Liver (tissue), 3 donors: ENCODE data around the gene NFKB2.

ENCODE experiments used
- EGR1 ChIP-seq, 2 donors: IDR thresholded peaks; 2 replicates each; pipeline ENCODE4 v1.6.1; 2016 to 2018; ENCODE audit warnings: antibody characterized with exemption in 2 of 2, low read depth in 2 of 2
- HNF4G ChIP-seq: IDR thresholded peaks from 2 replicates; pipeline ENCODE4 v1.6.1; 2016; ENCODE audit warnings: antibody characterized with exemption
- JUND ChIP-seq, 2 donors: IDR thresholded peaks; 2 replicates each; pipeline ENCODE4 v1.6.1; 2016; ENCODE audit warnings: antibody characterized with exemption in 2 of 2
- NR2F2 ChIP-seq: IDR thresholded peaks from 2 replicates; pipeline ENCODE4 v1.6.1; 2016; ENCODE audit warnings: antibody characterized with exemption
- RAD21 ChIP-seq, 2 donors: IDR thresholded peaks; 2 replicates each; pipeline ENCODE4 v1.6.1; 2016; ENCODE audit warnings: antibody characterized with exemption in 2 of 2, mild to moderate bottlenecking in 2 of 2
- REST ChIP-seq: IDR thresholded peaks from 2 replicates; pipeline ENCODE4 v1.6.1; 2016; ENCODE audit warnings: antibody characterized with exemption, mild to moderate bottlenecking
- RXRA ChIP-seq, 2 donors: IDR thresholded peaks; 2 replicates each; pipeline ENCODE4 v1.6.1; 2017 to 2018; ENCODE audit warnings: antibody characterized with exemption in 2 of 2, mild to moderate bottlenecking in 1 of 2
- TAF1 ChIP-seq: conservative IDR thresholded peaks from 2 replicates; pipeline ENCODE4 v1.6.1; 2016; ENCODE audit warnings: antibody characterized with exemption, mild to moderate bottlenecking
- YY1 ChIP-seq: IDR thresholded peaks from 2 replicates; pipeline ENCODE4 v1.6.1; 2016; ENCODE audit warnings: antibody characterized with exemption, mild to moderate bottlenecking
- ZBTB33 ChIP-seq: IDR thresholded peaks from 2 replicates; pipeline ENCODE4 v1.6.1; 2016; ENCODE audit warnings: antibody characterized with exemption
- TF ChIP-seq, protein P1 (sequence below): fragments of 150-350 bp; IDR thresholded peaks from 2 replicates; pipeline ENCODE4 v1.5.1; 2017; ENCODE audit warnings: improper control_type of control experiment, low read depth, low read length; ENCODE audit not compliant: missing input control
- donor health status: healthy.
- donor health status: healthy.

- TF ChIP-seq, protein P1, sequence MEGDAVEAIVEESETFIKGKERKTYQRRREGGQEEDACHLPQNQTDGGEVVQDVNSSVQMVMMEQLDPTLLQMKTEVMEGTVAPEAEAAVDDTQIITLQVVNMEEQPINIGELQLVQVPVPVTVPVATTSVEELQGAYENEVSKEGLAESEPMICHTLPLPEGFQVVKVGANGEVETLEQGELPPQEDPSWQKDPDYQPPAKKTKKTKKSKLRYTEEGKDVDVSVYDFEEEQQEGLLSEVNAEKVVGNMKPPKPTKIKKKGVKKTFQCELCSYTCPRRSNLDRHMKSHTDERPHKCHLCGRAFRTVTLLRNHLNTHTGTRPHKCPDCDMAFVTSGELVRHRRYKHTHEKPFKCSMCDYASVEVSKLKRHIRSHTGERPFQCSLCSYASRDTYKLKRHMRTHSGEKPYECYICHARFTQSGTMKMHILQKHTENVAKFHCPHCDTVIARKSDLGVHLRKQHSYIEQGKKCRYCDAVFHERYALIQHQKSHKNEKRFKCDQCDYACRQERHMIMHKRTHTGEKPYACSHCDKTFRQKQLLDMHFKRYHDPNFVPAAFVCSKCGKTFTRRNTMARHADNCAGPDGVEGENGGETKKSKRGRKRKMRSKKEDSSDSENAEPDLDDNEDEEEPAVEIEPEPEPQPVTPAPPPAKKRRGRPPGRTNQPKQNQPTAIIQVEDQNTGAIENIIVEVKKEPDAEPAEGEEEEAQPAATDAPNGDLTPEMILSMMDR = no peak
- TF ChIP-seq RAD21 (IDR thresholded peaks at IDR 0.05) = no peak
- no peak for TF ChIP-seq RXRA (IDR thresholded peaks at IDR 0.05)
- TF ChIP-seq HNF4G = no peak
- no peak for TF ChIP-seq TAF1
- TF ChIP-seq REST = no peak
- TF ChIP-seq JUND (IDR thresholded peaks at IDR 0.05) = no peak
- TF ChIP-seq EGR1 (IDR thresholded peaks at IDR 0.05; ENCODE audit: low read depth in 2 of 2) = no peak
- no peak for TF ChIP-seq YY1
- no peak for TF ChIP-seq ZBTB33
- no peak for TF ChIP-seq NR2F2
These were observed 29.9 kb downstream of the NFKB2 start for GRCh38 chr10:102425444-102425843.
